HG03064 (cell line): Measurements from ENCODE around the gene ENDOG.
A peak's percentile ranks its signal among the peaks of the same experiment; 100 is the strongest.
"Not testable (repeated sequence)": the region's sequence is repeated elsewhere in the genome, so short reads cannot be mapped to it uniquely, and the experiment has no call there.

Source experiments
- ATAC-seq: cut with Tn5 transposase; IDR thresholded peaks from one replicate; pipeline ENCODE4 v1.9.1; 2021; ENCODE audit warnings: low read depth; ENCODE audit not compliant: unreplicated experiment

Gene ENDOG

GRCh38 chr9:128818099-128818838, at the start of gene ENDOG:
TSS of gene ENDOG (plus strand) at chr9:128818500. CDS start at chr9:128818685, 185 bp downstream.
- ATAC-seq: no peak

- no peak for ATAC-seq
Measured at GRCh38 chr9:128768606-128769005, 49.7 kb upstream of the ENDOG start.

GRCh38 chr9:128770286-128771030, 47.8 kb upstream of the ENDOG start:
- ATAC-seq: no peak

- ATAC-seq: peak; percentile 35
Measured at GRCh38 chr9:128771094-128771721, 47.1 kb upstream of the ENDOG start.

GRCh38 chr9:128771745-128772519, 46.4 kb upstream of the ENDOG start, which contains the start of gene ZER1:
TSS of gene ZER1 (minus strand) at chr9:128771927. CDS start at chr9:128755565, 16,362 bp downstream.
- peak; percentile 82 for ATAC-seq

- no peak for ATAC-seq
Measured at GRCh38 chr9:128773049-128773448, 45.3 kb upstream of the ENDOG start.

GRCh38 chr9:128774804-128775203, 43.5 kb upstream of the ENDOG start:
- ATAC-seq: no peak

- not testable (repeated sequence) for ATAC-seq
Measured at GRCh38 chr9:128780093-128780492, 38.2 kb upstream of the ENDOG start.

GRCh38 chr9:128781187-128782070, 36.9 kb upstream of the ENDOG start:
- ATAC-seq: no peak

- no peak for ATAC-seq
Measured at GRCh38 chr9:128782669-128783068, 35.6 kb upstream of the ENDOG start.

GRCh38 chr9:128785427-128785826, 32.9 kb upstream of the ENDOG start:
- ATAC-seq: no peak

- peak; percentile 85 for ATAC-seq
Measured at GRCh38 chr9:128786681-128787601, 31.4 kb upstream of the ENDOG start, which contains the start of gene TBC1D13. TSS of gene TBC1D13 (plus strand) at chr9:128787253. CDS start at chr9:128787354, 101 bp downstream.

- ATAC-seq: no peak
Measured at GRCh38 chr9:128787659-128788058, 30.6 kb upstream of the ENDOG start.

GRCh38 chr9:128788445-128788844, 29.9 kb upstream of the ENDOG start:
- no peak for ATAC-seq

GRCh38 chr9:128790536-128790935, 27.8 kb upstream of the ENDOG start:
- no peak for ATAC-seq

- ATAC-seq: no peak
Measured at GRCh38 chr9:128792134-128792533, 26.2 kb upstream of the ENDOG start.

GRCh38 chr9:128792978-128793686, 25.2 kb upstream of the ENDOG start:
- no peak for ATAC-seq

GRCh38 chr9:128794961-128795360, 23.3 kb upstream of the ENDOG start:
- ATAC-seq: not testable (repeated sequence)
